Measurements from ENCODE around the gene AGPAT4.

GRCh38 chr6:161181121-161181520, 92.7 kb downstream of the AGPAT4 start:
- TF ChIP-seq CTCF (IDR thresholded peaks at IDR 0.05) (no peak), POLR2A (IDR thresholded peaks at IDR 0.05) (no peak)
